ENCODE data around the gene OTUD1.

The OTUD1 gene

GRCh38 chr10:23467548-23467947 is 28.7 kb downstream of the OTUD1 start:
- no peak for DNase-seq (ENCODE audit: low read depth)

GRCh38 chr10:23469596-23470237 is 30.8 kb downstream of the OTUD1 start:
- no peak for DNase-seq (ENCODE audit: low read depth)

- no peak for DNase-seq (ENCODE audit: low read depth)
These were observed 33.3 kb downstream of the OTUD1 start for GRCh38 chr10:23472181-23472580.

GRCh38 chr10:23474081-23474480 is 35.2 kb downstream of the OTUD1 start:
- DNase-seq (ENCODE audit: low read depth), result no peak

GRCh38 chr10:23474626-23475025 is 35.8 kb downstream of the OTUD1 start:
- no peak for DNase-seq (ENCODE audit: low read depth)

- no peak for DNase-seq (ENCODE audit: low read depth)
These were observed 39.7 kb downstream of the OTUD1 start for GRCh38 chr10:23478570-23478969.

GRCh38 chr10:23479798-23480473 is 41.1 kb downstream of the OTUD1 start:
- DNase-seq (ENCODE audit: low read depth), result no peak

- no peak for DNase-seq (ENCODE audit: low read depth)
These were observed 42.6 kb downstream of the OTUD1 start for GRCh38 chr10:23481363-23481961.

GRCh38 chr10:23490115-23490514 is 51.2 kb downstream of the OTUD1 start:
- DNase-seq (ENCODE audit: low read depth), result no peak

Measured in HS-27A (cell line).